ENCODE data around the gene THBD.

The THBD gene

GRCh38 chr20:23033918-23034317 is 15.6 kb downstream of the THBD start:
- DNase-seq = no peak

- no peak for DNase-seq
Measured at GRCh38 chr20:23032750-23033078, 16.8 kb downstream of the THBD start.

GRCh38 chr20:23032056-23032749 is 17.3 kb downstream of the THBD start:
- no peak for DNase-seq

GRCh38 chr20:23031346-23031745 is 18.1 kb downstream of the THBD start:
- no peak for DNase-seq

GRCh38 chr20:23029324-23029723 is 20.1 kb downstream of the THBD start:
- no peak for DNase-seq

DNA sequence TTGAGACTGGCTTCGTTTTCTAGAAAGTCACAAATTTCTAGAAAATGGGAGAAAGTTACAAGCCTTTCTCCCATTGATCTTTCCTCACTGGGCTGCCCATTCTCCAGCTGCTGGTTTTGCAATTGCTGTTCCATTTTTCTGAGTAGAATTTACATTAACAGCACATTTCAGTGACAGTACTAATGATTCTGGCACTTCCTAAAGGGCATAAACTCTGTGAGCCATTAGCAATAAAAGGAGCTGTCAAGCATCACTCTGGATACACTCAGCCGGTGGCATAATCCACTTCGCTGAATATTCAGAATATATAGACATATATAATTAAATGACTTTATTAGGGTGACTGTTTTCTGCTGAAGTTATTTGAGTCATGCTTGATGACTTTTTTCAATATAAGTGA is 21.1 kb downstream of the THBD start:
- no peak for DNase-seq

- no peak for DNase-seq
Measured at GRCh38 chr20:23027721-23028120, 21.8 kb downstream of the THBD start.

DNA sequence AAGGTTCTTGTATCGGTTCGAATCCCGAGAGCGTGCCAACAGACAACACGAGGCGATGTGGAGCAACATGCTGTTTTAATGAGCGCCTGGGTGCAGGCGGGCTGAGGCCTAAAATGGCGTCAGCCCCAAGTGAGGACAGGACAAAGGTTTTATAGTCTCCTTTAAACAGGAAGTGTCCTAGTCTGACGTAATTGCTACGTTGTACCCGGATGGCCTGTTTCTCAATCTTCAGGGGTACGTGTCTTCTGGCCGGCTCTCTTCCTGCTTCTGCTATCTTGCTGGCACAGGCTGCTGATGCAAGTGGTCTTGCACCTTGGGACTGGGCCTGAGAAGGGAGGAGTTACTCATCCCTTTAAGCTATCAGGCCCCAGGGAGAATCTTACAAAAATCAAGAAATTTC is 24.0 kb downstream of the THBD start:
- DNase-seq = peak; percentile 18

DNA sequence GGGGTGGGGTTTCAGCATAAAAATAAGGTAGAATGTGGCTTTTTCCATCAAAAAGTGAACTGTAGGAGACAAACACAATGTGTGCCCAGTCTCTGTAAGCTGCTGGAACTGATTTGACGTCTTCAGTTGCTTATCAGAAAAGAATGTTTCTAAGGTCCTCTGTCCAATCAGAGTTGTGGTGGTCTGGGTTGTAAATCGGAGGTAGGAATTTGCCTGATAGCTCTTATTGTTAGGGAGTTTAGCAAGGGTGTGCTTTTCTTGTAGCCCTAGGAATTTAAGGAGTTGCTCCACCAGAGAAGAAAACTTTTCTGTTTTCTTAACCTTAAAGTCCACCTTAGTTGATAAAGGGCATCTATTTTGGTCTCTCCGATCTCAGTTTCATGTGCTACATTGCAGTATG is 24.8 kb downstream of the THBD start:
- DNase-seq = no peak

DNA sequence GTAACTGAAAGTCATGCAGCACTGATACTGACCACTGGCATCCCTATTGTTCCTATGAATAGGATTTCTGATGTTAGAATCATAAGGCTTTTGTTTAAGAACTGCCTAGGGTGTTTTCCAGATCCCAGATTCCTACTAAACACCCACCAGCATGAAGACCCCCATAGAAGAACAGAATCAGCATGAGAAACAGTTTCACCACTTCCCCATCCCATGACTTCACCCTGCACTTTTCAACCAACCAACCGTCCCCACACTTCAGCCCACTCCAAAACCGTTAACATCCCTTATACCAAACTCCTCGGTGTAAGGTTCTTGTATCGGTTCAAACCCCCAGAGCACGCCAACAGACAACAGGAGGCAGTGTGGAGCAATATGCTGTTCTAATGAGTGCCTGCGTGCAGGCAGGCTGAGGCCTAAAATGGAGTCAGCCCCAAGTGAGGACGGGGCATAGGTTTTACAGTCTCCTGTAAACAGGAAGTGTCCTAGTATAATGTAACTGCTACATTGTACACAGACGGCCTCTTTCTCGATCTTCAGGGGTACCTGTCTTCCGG is 25.8 kb downstream of the THBD start:
- DNase-seq = no peak

DNA sequence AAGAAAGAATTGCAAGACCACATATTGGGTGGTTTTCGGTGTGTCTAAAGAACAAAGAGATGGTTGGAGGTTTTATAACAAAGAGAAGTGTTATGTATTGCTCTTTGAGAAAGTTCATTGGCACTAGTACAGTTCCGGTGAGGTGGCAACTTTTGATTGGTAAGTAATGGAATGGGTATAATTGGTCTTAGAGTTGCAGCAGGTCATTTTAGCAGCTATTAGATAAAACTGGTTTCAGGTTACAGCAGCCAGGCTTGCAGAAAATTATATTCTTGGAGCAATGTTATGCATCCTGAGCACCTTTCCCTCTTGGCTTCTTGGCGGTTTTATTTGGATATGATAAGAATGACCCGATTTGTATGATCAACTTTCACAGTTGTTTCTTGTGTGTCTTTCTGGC is 26.6 kb downstream of the THBD start:
- no peak for DNase-seq

- no peak for DNase-seq
Measured at GRCh38 chr20:23021951-23022350, 27.5 kb downstream of the THBD start.

DNA sequence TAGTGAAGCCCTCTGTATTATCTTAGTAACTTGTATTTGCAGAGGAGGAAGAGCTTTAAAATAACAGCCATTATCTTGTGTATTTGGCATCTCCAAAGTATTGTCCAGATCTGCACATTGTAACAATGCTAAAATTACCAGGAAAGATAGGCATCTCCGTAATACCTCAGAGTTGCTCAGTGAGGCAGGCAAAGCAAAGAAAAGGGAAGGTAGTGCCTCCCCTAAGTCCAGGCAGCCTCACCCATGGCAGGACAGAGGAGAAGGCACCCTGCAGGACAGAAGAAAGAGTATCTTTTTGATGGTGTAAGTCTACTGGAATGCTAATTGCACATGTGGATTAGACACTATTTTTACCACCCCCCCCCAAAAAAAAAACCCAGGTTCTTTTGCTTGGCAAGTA is 27.9 kb downstream of the THBD start:
- no peak for DNase-seq

DNA sequence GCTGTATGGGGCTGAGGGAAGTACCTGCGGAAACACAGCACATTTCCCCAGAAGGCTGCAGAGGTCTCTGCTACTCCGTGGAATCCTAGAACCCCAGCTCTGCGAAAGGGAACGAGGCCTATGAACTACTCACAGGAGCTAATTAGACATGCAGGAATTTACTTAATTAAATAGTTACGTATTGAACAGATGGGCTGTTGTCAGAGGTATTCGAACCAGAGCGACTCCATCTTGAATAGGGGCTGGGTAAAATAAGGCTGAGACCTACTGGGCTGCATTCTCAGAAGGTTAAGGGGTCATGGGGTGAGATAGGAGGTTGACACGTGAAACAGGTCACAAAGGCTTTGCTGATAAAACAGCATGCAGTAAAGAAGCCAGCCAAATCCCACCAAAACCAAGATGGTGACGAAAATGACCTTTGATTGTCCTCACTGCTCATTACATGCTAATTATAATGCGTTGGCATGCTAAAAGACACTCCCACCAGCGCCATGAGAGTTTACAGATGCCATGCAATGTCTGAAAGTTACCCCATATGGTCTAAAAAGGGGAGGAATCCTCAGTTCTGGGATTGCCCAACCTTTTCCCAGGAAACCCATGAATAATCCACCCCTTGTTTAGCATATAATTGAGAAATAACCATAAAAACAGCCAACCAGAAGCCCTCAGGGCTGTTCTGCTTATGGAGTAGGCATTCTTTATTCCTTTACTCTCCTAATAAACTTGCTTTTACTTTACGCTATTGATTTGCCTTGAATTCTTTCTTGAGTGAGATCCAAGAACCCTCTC is 29.0 kb downstream of the THBD start:
- no peak for DNase-seq

- no peak for DNase-seq
Measured at GRCh38 chr20:23019403-23019802, 30.1 kb downstream of the THBD start.

DNA sequence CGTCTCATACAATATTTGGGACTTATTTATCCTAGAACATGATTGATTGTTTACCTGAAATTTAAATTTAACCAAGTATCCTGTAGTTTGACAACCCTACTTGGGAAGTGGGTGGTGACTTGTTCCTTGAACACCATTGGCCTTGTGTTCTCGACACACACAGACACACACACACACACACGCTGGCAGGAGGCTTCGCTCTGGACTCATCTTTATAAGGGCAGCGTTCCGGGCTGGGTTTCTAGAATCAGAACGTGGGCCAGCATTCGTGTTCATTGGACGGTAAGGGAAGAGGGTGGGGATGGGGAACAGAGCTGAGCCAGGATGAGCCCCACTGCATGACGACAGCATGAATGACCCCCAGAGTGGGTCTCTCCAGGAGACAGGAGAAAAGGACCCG is 30.5 kb downstream of the THBD start:
- no peak for DNase-seq

DNA sequence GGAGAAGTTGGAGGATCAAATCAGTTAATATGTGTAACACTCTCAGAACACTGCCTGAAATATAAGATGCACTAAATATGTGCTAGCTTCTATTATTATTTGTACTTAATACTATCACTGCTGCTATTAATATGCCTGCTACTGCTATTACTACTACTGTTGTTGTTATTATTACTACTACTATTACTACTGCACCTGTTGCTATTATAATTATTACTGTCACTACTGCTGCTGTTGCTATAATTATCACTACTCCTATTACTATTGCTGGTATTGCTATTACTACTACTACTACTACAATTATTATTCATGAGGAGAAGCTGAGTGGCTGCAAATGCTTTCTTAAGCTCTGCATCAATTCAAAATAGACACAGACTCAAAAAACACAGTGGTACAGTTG is 31.0 kb downstream of the THBD start:
- no peak for DNase-seq

DNA sequence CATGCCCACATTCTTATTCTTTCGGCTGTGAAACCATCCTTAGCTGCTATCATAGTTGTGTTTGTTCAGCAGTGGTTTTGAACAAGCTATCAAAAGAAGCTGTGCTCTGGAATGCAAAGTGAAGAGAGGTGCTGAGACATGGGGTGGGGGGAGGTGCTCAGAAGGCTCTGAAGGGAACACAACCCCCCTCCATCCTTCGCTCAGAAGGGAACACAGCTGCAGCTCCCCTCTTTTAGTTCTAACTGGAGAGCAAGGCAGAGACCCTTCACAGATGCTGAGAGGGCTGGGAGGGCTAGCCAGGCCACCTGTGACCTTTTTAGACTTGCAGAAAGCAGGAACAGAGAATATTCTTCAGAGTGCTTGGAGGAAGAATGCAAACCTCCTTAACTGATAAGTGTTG is 32.0 kb downstream of the THBD start:
- DNase-seq = no peak

GRCh38 chr20:23013429-23013828 is 36.0 kb downstream of the THBD start:
- no peak for DNase-seq

- no peak for DNase-seq
Measured at GRCh38 chr20:23011008-23011721, 38.3 kb downstream of the THBD start.

- no peak for DNase-seq
Measured at GRCh38 chr20:23010096-23010495, 39.4 kb downstream of the THBD start.

- DNase-seq = no peak
Measured at GRCh38 chr20:23009636-23010035, 39.8 kb downstream of the THBD start.

GRCh38 chr20:23008667-23009066 is 40.8 kb downstream of the THBD start:
- no peak for DNase-seq

Measured in CD4-positive, alpha-beta T cell treated with Interleukin-17A for 1 hour (primary cell).